ENCODE data around the gene BBS9. TPM values are rescaled to one million over a fixed set of nuclear protein-coding genes. Genes with fewer than 3 reads are reported as not detected.

The BBS9 gene
- 8.4 and 9.8 TPM in 2 replicates for polyA plus RNA-seq
- polyA minus RNA-seq = 56.7 and 57.3 TPM in 2 replicates

DNA sequence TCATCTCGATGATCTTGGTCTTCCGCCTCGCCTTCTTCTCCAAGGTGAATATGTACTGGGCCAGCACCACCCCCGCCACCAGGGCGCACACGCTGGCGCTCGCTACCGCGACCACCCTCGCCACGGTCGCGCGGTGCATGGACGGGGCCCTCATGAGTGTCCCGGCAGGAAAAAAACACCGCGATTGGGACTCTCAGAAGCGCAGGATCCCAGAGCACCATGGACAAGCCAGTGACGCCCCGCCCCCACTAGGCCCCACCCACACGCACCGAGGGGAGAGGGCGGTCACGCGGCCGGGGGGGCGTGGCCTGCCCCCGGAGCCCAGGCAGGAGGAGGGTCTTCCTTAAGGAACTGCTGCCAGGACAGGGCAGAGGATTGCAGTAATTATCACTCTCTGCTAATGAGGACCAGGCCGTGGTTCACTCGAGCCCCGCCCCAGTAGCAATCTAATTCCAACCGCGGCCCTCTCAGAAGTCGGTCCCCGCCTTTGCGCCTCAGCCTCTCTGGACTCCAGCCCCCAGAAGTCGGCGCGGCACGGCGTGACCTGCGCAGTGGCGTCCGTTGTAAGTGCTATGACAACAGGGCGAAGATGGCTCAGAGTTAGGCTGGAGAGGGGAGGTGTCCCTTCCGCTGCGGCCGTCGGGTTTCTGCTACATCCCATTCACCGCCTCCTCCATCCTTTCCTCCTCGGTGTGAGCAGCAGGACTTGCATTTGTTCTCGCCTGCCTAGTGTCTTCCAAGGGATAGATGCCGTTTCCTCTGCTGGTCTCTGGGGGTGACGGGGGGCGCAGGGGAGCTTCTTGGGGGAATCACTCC lies at the start of gene BBS9:
Gene BBS9 (plus strand): TSS at position 575 of the 816 bp plus-strand sequence. CDS start 16,689 bp downstream, outside the sequence.
- H3K9ac ChIP-seq (ENCODE audit: low read length) = peak within 1 kb of the TSS; percentile 73
- H3K4me3 ChIP-seq (ENCODE audit: low read length) = peak within 1 kb of the TSS; percentile 85
- TF ChIP-seq POLR2AphosphoS5 (IDR thresholded peaks at IDR 0.05) (peak; percentile 44), SMC3 (conservative IDR thresholded peaks at IDR 0.05; ENCODE audit: poor library complexity) (no peak), EZH2 (IDR thresholded peaks at IDR 0.05; ENCODE audit: borderline replicate concordance, insufficient read depth, low read length, poor library complexity, severe bottlenecking) (no peak), MXI1 (conservative IDR thresholded peaks at IDR 0.05; ENCODE audit: poor library complexity, severe bottlenecking) (peak; percentile 59), RAD21 (conservative IDR thresholded peaks at IDR 0.05) (no peak), EP300 (conservative IDR thresholded peaks at IDR 0.05; ENCODE audit: poor library complexity, severe bottlenecking) (no peak), TAF1 (IDR thresholded peaks at IDR 0.05; ENCODE audit: low read depth) (peak; percentile 28)
- TF ChIP-seq, protein P1, sequence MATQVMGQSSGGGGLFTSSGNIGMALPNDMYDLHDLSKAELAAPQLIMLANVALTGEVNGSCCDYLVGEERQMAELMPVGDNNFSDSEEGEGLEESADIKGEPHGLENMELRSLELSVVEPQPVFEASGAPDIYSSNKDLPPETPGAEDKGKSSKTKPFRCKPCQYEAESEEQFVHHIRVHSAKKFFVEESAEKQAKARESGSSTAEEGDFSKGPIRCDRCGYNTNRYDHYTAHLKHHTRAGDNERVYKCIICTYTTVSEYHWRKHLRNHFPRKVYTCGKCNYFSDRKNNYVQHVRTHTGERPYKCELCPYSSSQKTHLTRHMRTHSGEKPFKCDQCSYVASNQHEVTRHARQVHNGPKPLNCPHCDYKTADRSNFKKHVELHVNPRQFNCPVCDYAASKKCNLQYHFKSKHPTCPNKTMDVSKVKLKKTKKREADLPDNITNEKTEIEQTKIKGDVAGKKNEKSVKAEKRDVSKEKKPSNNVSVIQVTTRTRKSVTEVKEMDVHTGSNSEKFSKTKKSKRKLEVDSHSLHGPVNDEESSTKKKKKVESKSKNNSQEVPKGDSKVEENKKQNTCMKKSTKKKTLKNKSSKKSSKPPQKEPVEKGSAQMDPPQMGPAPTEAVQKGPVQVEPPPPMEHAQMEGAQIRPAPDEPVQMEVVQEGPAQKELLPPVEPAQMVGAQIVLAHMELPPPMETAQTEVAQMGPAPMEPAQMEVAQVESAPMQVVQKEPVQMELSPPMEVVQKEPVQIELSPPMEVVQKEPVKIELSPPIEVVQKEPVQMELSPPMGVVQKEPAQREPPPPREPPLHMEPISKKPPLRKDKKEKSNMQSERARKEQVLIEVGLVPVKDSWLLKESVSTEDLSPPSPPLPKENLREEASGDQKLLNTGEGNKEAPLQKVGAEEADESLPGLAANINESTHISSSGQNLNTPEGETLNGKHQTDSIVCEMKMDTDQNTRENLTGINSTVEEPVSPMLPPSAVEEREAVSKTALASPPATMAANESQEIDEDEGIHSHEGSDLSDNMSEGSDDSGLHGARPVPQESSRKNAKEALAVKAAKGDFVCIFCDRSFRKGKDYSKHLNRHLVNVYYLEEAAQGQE (IDR thresholded peaks at IDR 0.05; ENCODE audit: borderline replicate concordance) = no peak
- TF ChIP-seq, protein P2, sequence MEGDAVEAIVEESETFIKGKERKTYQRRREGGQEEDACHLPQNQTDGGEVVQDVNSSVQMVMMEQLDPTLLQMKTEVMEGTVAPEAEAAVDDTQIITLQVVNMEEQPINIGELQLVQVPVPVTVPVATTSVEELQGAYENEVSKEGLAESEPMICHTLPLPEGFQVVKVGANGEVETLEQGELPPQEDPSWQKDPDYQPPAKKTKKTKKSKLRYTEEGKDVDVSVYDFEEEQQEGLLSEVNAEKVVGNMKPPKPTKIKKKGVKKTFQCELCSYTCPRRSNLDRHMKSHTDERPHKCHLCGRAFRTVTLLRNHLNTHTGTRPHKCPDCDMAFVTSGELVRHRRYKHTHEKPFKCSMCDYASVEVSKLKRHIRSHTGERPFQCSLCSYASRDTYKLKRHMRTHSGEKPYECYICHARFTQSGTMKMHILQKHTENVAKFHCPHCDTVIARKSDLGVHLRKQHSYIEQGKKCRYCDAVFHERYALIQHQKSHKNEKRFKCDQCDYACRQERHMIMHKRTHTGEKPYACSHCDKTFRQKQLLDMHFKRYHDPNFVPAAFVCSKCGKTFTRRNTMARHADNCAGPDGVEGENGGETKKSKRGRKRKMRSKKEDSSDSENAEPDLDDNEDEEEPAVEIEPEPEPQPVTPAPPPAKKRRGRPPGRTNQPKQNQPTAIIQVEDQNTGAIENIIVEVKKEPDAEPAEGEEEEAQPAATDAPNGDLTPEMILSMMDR (IDR thresholded peaks at IDR 0.05; ENCODE audit: poor library complexity, severe bottlenecking) = peak; percentile 32
- H3K4me2 ChIP-seq (ENCODE audit: low read length) = peak within 1 kb of the TSS; percentile 82
- H3K36me3 ChIP-seq (ENCODE audit: insufficient read depth, low read length) = no peaks in the 10 kb centered on the region
- no peaks in the 10 kb centered on the region for H3K9me3 ChIP-seq (ENCODE audit: low read length)
- H4K20me1 ChIP-seq (ENCODE audit: insufficient read depth) = no peaks in the 10 kb centered on the region
- H2AFZ ChIP-seq (ENCODE audit: low read depth, low read length) = peak within 1 kb of the TSS; percentile 84
- peaks cover 18% of the 10 kb centered on the region for H3K79me2 ChIP-seq (replicated peaks; ENCODE audit: insufficient read depth, low read length)
- no peaks in the 10 kb centered on the region for H3F3A ChIP-seq (ENCODE audit: insufficient read depth, low read length, poor library complexity, severe bottlenecking)
- H3K27me3 ChIP-seq (ENCODE audit: insufficient read depth, low read depth, low read length) = no peaks in the 10 kb centered on the region
- H3K9me2 ChIP-seq (ENCODE audit: insufficient read depth, low read length) = no peaks in the 10 kb centered on the region
- peak within 1 kb of the TSS; percentile 79 for H3K27ac ChIP-seq (ENCODE audit: low read length)

DNA sequence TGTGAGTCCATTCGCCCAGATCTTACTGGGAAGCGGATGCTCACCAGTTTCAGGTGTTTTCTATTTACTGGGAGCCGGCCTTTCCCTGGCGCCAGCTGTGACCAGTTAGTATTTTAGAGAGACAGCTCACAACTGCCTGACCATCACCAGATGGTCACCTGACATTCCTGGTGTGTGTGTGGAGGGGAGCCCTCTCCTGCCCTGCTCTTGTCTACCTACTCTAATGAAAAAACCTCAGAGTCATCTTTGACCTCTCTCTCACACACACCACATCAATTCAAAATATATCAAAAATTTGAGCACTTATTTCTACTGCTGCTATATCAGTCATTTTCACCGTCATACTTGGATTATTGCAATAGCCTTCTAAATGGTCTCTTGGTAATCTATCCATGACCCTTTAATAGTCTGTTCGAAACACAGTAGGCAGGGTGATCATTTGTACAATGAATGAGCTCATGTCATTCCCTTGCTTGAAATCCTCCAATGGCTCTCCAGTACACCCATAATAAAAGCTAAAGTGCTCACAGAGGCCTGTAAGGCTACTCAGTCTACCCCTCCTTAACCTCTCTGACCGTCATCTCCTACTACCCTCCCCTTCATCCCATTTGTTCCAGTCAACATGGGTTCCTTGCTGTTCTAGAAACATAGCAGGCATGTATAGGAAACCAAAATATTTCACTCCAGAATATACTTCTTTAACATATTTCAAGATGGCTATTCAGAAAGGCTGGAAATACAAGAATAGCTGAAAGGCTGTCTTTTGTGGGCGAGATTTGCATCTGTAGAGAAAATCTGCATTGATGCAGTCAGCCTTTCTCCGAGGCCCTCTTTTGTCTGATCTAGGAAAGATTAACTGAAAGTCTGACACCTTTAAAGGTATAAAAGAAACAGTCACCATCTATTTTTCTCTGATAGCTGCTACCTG lies 49.3 kb upstream of the BBS9 start:
- Histone ChIP-seq H3K79me2 (replicated peaks; ENCODE audit: insufficient read depth, low read length) (no peaks in the 10 kb centered on the region), H3K27me3 (ENCODE audit: insufficient read depth, low read depth, low read length) (no peaks in the 10 kb centered on the region), H3K4me2 (ENCODE audit: low read length) (no peak overlapping the region), H2AFZ (ENCODE audit: low read depth, low read length) (no peak overlapping the region), H3K9me3 (ENCODE audit: low read length) (no peaks in the 10 kb centered on the region), H3K27ac (ENCODE audit: low read length) (no peak overlapping the region), H3F3A (ENCODE audit: insufficient read depth, low read length, poor library complexity, severe bottlenecking) (no peaks in the 10 kb centered on the region), H3K4me3 (ENCODE audit: low read length) (no peak overlapping the region), H3K9ac (ENCODE audit: low read length) (no peak overlapping the region), H3K36me3 (ENCODE audit: insufficient read depth, low read length) (no peaks in the 10 kb centered on the region), H4K20me1 (ENCODE audit: insufficient read depth) (no peaks in the 10 kb centered on the region), H3K9me2 (ENCODE audit: insufficient read depth, low read length) (no peaks in the 10 kb centered on the region)
- no peak for TF ChIP-seq POLR2AphosphoS5 (IDR thresholded peaks at IDR 0.05)
- no peak for TF ChIP-seq MXI1 (conservative IDR thresholded peaks at IDR 0.05; ENCODE audit: poor library complexity, severe bottlenecking)
- TF ChIP-seq EP300 (conservative IDR thresholded peaks at IDR 0.05; ENCODE audit: poor library complexity, severe bottlenecking) = no peak
- TF ChIP-seq TAF1 (IDR thresholded peaks at IDR 0.05; ENCODE audit: low read depth) = no peak
- no peak for TF ChIP-seq RAD21 (conservative IDR thresholded peaks at IDR 0.05)
- TF ChIP-seq, protein P1 (IDR thresholded peaks at IDR 0.05; ENCODE audit: borderline replicate concordance) = no peak
- no peak for TF ChIP-seq SMC3 (conservative IDR thresholded peaks at IDR 0.05; ENCODE audit: poor library complexity)
- TF ChIP-seq EZH2 (IDR thresholded peaks at IDR 0.05; ENCODE audit: borderline replicate concordance, insufficient read depth, low read length, poor library complexity, severe bottlenecking) = no peak
- TF ChIP-seq, protein P2 (IDR thresholded peaks at IDR 0.05; ENCODE audit: poor library complexity, severe bottlenecking) = no peak

Data from neural cell (in vitro differentiated cells).